Tibial nerve (tissue), 4 donors: ENCODE measurements around the gene RMND5A. TPM values are rescaled to one million over a fixed set of nuclear protein-coding genes. Genes with fewer than 3 reads are reported as not detected.

Experiments used
- DNase-seq, 2 donors: peaks; one replicate each; pipeline ENCODE4 v3.0.0-alpha.2; 2019; ENCODE audit warnings: low spot score in 2 of 2
- H3K27ac ChIP-seq, 4 donors: fragments of 200-600 bp; sonication (generic) in 3 of 4; one replicate each; pipeline ENCODE4 v1.5.1; 2017 to 2019; ENCODE audit warnings: mild to moderate bottlenecking in 1 of 4
- H3K27me3 ChIP-seq, 2 donors: fragments of 200-600 bp; sonication (generic) in 1 of 2; one replicate each; pipeline versions ENCODE4 v1.5.1 to v1.6.0; 2017 to 2019
- H3K36me3 ChIP-seq, 3 donors: fragments of 200-600 bp; sonication (generic); one replicate each; pipeline ENCODE4 v1.5.1; 2018 to 2019
- H3K4me1 ChIP-seq, 4 donors: fragments of 200-600 bp; sonication (generic) in 3 of 4; one replicate each; pipeline ENCODE4 v1.5.1; 2017 to 2019
- H3K4me3 ChIP-seq, 4 donors: fragments of 200-600 bp; sonication (generic) in 3 of 4; one replicate each; pipeline ENCODE4 v1.5.1; 2017 to 2019; ENCODE audit warnings: mild to moderate bottlenecking in 1 of 4, moderate library complexity in 1 of 4
- H3K9me3 ChIP-seq, 4 donors: fragments of 200-600 bp; sonication (generic) in 3 of 4; one replicate each; pipeline ENCODE4 v1.5.1; 2017 to 2019
- EP300 ChIP-seq, 2 donors: sonication (generic); formaldehyde crosslinking; IDR thresholded peaks; one replicate each; pipeline ENCODE4 v1.6.1; 2017; ENCODE audit warnings: antibody characterized with exemption in 2 of 2, mild to moderate bottlenecking in 1 of 2
- POLR2A ChIP-seq, 2 donors: fragments of 450-650 bp; IDR thresholded peaks; one replicate each; pipeline ENCODE4 v1.6.1; 2017; ENCODE audit warnings: antibody characterized with exemption in 2 of 2, mild to moderate bottlenecking in 2 of 2, moderate library complexity in 2 of 2
- WGBS, 2 donors: methylation state at CpG; one replicate each; pipeline ENCODE4 v1.1.5; 2018; 5-methylcytosine and 5-hydroxymethylcytosine counted together
- total RNA-seq, 4 donors: library from RNA; depleted of rRNA; stranded (reverse); fragments of >200 nt; gene quantifications; one replicate each; pipeline ENCODE4 v1.1.0, GENCODE V29; 2016
- TF ChIP-seq, protein P1 (sequence below), 5 experiments: fragments of 200-600 bp in 3 of 5; fragments of 450-650 bp in 2 of 5; sonication (generic) in 3 of 5; IDR thresholded peaks; one replicate each; pipeline ENCODE4 v1.5.1; 2016 to 2019; ENCODE audit warnings: antibody characterized with exemption in 5 of 5, mild to moderate bottlenecking in 3 of 5, moderate library complexity in 2 of 5

RMND5A gene
- total RNA-seq, 4 donors from 2014 or later: 40.5 to 59.9 (median 48.5) TPM

DNA sequence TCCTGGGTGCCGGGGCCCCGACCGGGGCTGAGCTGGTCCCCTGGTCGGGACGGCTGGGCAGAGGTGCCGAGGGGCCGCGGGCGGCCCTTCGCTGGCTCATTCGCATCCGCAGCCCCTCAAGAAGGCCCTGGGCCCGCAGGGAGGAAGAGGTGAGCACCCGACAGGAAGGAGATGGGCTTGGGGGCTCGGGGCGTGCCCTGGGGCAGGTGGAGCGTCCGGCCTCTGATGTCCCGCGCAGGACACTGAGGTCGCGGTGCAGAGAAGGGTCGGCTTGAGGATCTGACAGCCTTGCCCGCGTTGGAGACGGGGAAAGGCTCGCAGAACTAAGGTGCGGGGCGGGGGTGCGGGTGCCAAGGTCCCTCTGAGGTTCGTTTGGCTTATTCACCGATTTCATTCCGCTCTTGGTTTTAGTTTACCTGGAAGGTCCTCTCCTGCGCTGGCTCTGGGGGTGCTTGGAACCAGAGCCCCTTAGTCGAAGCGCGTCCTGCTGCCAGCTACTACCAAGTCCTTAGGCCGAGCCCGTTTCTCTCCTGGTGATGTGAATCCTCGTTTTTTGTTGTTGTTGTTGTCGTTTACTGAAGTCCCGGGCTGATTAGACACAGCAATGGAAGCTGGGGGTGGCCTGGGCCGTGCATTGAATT is 89.5 kb downstream of the RMND5A start:
- Histone ChIP-seq H3K4me3 (peak overlapping the region in 2 of 4 donors; percentile 9 to 10), H3K36me3 (no peaks in the 10 kb centered on the region), H3K4me1 (peaks cover 0 to 32% (median 11%) of the 10 kb centered on the region in 4 donors), H3K27me3 (peaks cover 0 to 52% of the 10 kb centered on the region in 2 donors), H3K9me3 (no peaks in the 10 kb centered on the region), H3K27ac (peak overlapping the region in 1 of 4 donors; percentile 21)
- DNase-seq: no peak
- TF ChIP-seq, protein P1, sequence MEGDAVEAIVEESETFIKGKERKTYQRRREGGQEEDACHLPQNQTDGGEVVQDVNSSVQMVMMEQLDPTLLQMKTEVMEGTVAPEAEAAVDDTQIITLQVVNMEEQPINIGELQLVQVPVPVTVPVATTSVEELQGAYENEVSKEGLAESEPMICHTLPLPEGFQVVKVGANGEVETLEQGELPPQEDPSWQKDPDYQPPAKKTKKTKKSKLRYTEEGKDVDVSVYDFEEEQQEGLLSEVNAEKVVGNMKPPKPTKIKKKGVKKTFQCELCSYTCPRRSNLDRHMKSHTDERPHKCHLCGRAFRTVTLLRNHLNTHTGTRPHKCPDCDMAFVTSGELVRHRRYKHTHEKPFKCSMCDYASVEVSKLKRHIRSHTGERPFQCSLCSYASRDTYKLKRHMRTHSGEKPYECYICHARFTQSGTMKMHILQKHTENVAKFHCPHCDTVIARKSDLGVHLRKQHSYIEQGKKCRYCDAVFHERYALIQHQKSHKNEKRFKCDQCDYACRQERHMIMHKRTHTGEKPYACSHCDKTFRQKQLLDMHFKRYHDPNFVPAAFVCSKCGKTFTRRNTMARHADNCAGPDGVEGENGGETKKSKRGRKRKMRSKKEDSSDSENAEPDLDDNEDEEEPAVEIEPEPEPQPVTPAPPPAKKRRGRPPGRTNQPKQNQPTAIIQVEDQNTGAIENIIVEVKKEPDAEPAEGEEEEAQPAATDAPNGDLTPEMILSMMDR (IDR thresholded peaks at IDR 0.05): no peak
- TF ChIP-seq POLR2A (IDR thresholded peaks at IDR 0.05) (no peak), EP300 (IDR thresholded peaks at IDR 0.05) (no peak)
- 24% methylated on average over 37 to 43 of the region's 43 CpGs for WGBS, 2 donors

DNA sequence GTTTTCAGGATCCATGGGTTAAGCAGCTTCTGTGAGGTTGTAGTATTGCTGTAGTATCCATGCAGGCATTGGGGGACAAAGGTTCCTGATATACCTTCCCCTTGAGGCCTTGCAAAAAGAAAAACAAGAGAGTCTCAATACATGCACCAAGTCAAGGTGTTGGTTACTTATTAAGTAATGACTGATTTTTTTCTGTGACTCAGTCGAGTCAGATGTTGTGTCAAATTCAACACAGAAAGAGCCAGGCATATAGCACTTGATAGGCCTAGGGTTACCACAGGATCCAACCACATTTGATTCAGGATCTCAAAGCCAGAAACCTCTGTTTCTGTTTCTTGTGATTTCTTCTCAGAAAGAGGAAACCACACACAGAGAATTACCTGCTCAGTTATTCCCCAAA is 95.5 kb downstream of the RMND5A start:
- no peaks in the 10 kb centered on the region for H3K36me3 ChIP-seq
- TF ChIP-seq, protein P1 (IDR thresholded peaks at IDR 0.05): no peak
- TF ChIP-seq POLR2A (IDR thresholded peaks at IDR 0.05): no peak
- no peak for TF ChIP-seq EP300 (IDR thresholded peaks at IDR 0.05)
- no peak for DNase-seq
- H3K4me3 ChIP-seq: no peak overlapping the region
- H3K4me1 ChIP-seq: no peaks in the 10 kb centered on the region
- peaks cover 0 to 39% of the 10 kb centered on the region in 2 donors for H3K27me3 ChIP-seq
- no peaks in the 10 kb centered on the region for H3K9me3 ChIP-seq
- no peak overlapping the region for H3K27ac ChIP-seq
- 79% methylated on average over 1 of the region's 1 CpG for WGBS, 2 donors

DNA sequence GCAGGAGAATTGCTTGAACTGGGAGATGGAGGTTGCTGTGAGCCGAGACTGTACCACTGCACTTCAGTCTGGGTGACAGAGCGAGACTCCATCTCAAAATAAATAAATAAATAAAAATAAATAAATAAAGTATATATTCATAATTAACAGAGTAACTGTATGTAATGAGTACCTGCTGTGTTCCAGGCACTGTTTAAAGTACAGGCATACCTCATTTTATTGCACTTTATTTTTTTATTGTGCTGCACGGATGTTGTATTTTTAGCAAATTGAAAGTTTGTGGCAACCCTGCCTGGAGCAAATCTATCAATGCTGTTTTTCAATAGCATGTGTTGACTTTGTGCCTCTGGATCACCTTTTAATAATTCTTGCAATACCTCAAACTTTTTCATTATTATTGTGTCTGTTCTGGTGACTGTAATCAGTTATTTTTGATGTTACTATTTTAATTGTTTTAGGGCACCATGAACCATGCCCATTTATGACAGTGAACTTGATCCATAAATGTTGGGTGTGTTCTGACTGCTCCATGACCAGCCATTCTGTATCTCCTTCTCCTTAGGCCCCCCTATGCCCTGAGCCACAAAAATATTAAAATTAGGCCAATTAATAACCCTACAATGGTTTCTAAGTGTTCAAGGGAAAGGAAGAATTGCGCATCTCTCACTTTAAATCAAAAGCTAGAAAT is 98.2 kb downstream of the RMND5A start:
- Histone ChIP-seq H3K27me3 (peaks cover 0 to 17% of the 10 kb centered on the region in 2 donors), H3K4me3 (no peak overlapping the region), H3K36me3 (no peaks in the 10 kb centered on the region), H3K4me1 (no peaks in the 10 kb centered on the region), H3K27ac (no peak overlapping the region), H3K9me3 (peaks cover 0 to 19% (median 5%) of the 10 kb centered on the region in 4 donors)
- TF ChIP-seq EP300 (IDR thresholded peaks at IDR 0.05): no peak
- no peak for TF ChIP-seq POLR2A (IDR thresholded peaks at IDR 0.05)
- TF ChIP-seq, protein P1 (IDR thresholded peaks at IDR 0.05): no peak
- 95% methylated on average over 4 of the region's 4 CpGs for WGBS, 2 donors
- no peak for DNase-seq

DNA sequence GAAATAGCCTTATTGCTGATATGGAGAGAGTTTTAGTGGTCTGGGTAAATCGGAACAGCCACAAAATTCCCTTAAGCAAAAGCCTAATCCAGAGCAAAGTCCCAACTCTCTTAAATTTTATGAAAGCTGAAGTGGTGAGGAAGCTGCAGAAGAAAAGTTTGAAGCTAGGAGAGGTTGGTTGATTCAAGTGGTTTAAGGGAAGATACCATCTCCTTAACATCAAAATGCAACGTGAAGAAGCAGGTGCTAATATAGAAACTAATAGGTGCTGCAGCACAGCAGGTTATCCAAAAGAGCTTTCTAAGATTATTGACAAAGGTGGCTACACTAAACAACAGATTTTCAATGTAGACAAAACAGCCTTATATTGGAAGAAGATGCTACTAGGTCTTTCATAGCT is 98.9 kb downstream of the RMND5A start:
- DNase-seq: no peak
- H3K4me1 ChIP-seq: no peaks in the 10 kb centered on the region
- no peaks in the 10 kb centered on the region for H3K36me3 ChIP-seq
- TF ChIP-seq POLR2A (IDR thresholded peaks at IDR 0.05): no peak
- TF ChIP-seq, protein P1 (IDR thresholded peaks at IDR 0.05): no peak
- no peak for TF ChIP-seq EP300 (IDR thresholded peaks at IDR 0.05)
- peaks cover 0 to 11% of the 10 kb centered on the region in 2 donors for H3K27me3 ChIP-seq
- no peak overlapping the region for H3K27ac ChIP-seq
- 91 to 100% methylated on average over 2 of the region's 2 CpGs for WGBS, 2 donors
- H3K4me3 ChIP-seq: no peak overlapping the region
- peaks cover 0 to 24% (median 5%) of the 10 kb centered on the region in 4 donors for H3K9me3 ChIP-seq

DNA sequence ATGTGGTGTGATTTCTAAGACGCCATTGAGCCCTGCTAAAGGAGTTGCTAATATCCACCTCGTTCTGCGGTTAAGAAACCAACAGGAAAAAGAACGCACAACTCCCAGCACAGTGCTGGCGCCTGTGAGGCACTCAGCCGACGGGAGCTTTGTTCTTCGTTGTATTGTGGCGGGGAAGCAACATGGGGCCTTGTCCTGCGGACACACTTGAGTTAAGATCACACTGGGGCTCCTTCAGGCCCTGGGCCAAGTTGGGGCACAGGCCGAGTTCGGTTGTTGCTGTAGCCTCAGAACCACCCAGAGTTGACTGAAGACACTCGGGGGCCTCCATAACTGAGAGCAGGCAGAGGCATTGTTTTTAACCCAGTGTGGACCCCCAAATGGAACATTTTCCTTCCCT is 101.2 kb downstream of the RMND5A start:
- Histone ChIP-seq H3K4me1 (no peaks in the 10 kb centered on the region), H3K9me3 (peaks cover 0 to 24% (median 5%) of the 10 kb centered on the region in 4 donors), H3K4me3 (no peak overlapping the region), H3K36me3 (no peaks in the 10 kb centered on the region), H3K27ac (no peak overlapping the region), H3K27me3 (peaks cover 0 to 3% of the 10 kb centered on the region in 2 donors)
- TF ChIP-seq, protein P1 (IDR thresholded peaks at IDR 0.05): no peak
- TF ChIP-seq POLR2A (IDR thresholded peaks at IDR 0.05): no peak
- TF ChIP-seq EP300 (IDR thresholded peaks at IDR 0.05): no peak
- 88 to 90% methylated on average over 13 of the region's 13 CpGs for WGBS, 2 donors
- DNase-seq: no peak
